HG03442 (cell line): ENCODE results near the gene FOXP1.
"Not testable (repeated sequence)": the region's sequence is repeated elsewhere in the genome, so short reads cannot be mapped to it uniquely, and the experiment has no call there.

ENCODE experiments used
- ATAC-seq: cut with Tn5 transposase; IDR thresholded peaks from one replicate; pipeline ENCODE4 v1.9.1; 2021; ENCODE audit warnings: mild to moderate bottlenecking, moderate library complexity; ENCODE audit not compliant: unreplicated experiment

The FOXP1 gene

GRCh38 chr3:71532639-71533395 is 50.7 kb downstream of the FOXP1 start:
- ATAC-seq: no peak

GRCh38 chr3:71530903-71531530 is 52.5 kb downstream of the FOXP1 start:
- ATAC-seq: no peak

GRCh38 chr3:71528816-71529215 is 54.7 kb downstream of the FOXP1 start:
- ATAC-seq: no peak

GRCh38 chr3:71526448-71526847 is 57.1 kb downstream of the FOXP1 start:
- not testable (repeated sequence) for ATAC-seq

GRCh38 chr3:71525391-71525790 is 58.1 kb downstream of the FOXP1 start:
- ATAC-seq: no peak

- no peak for ATAC-seq
These were observed 58.9 kb downstream of the FOXP1 start for GRCh38 chr3:71524672-71525071.

- no peak for ATAC-seq
These were observed 59.9 kb downstream of the FOXP1 start for GRCh38 chr3:71523628-71524027.

- ATAC-seq: no peak
These were observed 61.3 kb downstream of the FOXP1 start for GRCh38 chr3:71521940-71522876.

- ATAC-seq: no peak
These were observed 62.5 kb downstream of the FOXP1 start for GRCh38 chr3:71521021-71521352.

- ATAC-seq: no peak
These were observed 63.1 kb downstream of the FOXP1 start for GRCh38 chr3:71520161-71521020.

GRCh38 chr3:71518089-71518488 is 65.4 kb downstream of the FOXP1 start:
- no peak for ATAC-seq

- no peak for ATAC-seq
These were observed 66.2 kb downstream of the FOXP1 start for GRCh38 chr3:71517271-71517791.

GRCh38 chr3:71515636-71516365 is 67.7 kb downstream of the FOXP1 start:
- ATAC-seq: no peak

GRCh38 chr3:71514621-71515020 is 68.9 kb downstream of the FOXP1 start:
- no peak for ATAC-seq

GRCh38 chr3:71513515-71513914 is 70.0 kb downstream of the FOXP1 start:
- no peak for ATAC-seq

- ATAC-seq: no peak
These were observed 70.4 kb downstream of the FOXP1 start for GRCh38 chr3:71513081-71513480.

GRCh38 chr3:71512544-71512943 is 71.0 kb downstream of the FOXP1 start:
- no peak for ATAC-seq

GRCh38 chr3:71512000-71512399 is 71.5 kb downstream of the FOXP1 start:
- peak; percentile 64 for ATAC-seq

GRCh38 chr3:71511446-71511845 is 72.1 kb downstream of the FOXP1 start:
- ATAC-seq: no peak

- no peak for ATAC-seq
These were observed 72.5 kb downstream of the FOXP1 start for GRCh38 chr3:71511037-71511436.
